HG03460 (cell line): ENCODE measurements around the gene SWAP70.
"Not testable (repeated sequence)": the region's sequence is repeated elsewhere in the genome, so short reads cannot be mapped to it uniquely, and the experiment has no call there.

Experiments
- ATAC-seq: cut with Tn5 transposase; IDR thresholded peaks from one replicate; pipeline ENCODE4 v1.9.1; 2021; ENCODE audit not compliant: unreplicated experiment

Gene SWAP70

DNA sequence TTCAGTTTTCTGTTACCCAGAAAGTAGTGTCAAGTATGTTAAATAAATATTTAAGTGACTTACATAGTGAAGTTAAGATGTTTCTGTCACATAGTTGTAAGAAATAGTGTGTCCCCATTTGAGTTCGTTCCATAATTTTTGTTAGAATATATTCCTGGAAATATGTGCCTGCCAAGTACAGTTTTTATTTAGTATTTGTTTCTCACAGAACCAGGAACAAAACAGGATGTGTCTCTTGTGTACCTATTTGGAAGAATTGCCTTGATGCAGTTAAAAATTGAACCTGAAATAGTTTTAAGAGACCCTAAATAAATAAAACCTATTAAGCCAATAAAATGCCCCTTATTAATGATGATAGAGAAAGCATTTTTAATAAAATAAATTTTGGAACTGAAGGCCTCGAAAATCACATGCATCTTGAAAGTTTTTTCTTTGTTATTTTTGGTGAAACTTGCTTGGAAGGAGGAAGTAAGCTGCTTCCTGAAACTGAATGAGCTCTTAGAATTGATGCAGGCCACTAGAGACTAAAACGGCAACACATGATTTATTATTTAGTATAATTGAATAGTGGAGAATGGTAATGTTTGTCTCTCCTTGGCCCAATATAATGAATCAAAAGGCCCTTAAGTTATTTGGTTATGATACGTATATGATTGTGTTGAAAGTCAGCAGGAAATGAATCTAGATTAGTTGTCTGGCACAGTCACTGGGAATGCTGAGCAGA is 55.9 kb downstream of the SWAP70 start:
- no peak for ATAC-seq

DNA sequence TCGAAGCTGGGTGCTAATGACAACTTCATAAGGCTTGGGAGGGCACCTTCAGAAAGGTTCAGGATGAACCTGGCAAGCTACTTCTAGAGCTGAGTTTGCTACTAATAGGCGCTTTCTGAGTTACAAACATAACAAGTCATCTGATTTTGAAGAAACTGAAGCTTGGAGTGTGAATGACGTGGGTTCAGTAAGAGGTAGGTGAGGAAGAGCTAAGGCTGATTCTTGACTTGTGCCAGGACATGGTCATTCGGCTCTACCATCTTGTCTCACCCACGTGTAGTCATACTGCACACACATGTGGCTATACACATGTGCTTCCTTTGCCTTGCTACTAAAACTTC is 56.4 kb downstream of the SWAP70 start:
- no peak for ATAC-seq

DNA sequence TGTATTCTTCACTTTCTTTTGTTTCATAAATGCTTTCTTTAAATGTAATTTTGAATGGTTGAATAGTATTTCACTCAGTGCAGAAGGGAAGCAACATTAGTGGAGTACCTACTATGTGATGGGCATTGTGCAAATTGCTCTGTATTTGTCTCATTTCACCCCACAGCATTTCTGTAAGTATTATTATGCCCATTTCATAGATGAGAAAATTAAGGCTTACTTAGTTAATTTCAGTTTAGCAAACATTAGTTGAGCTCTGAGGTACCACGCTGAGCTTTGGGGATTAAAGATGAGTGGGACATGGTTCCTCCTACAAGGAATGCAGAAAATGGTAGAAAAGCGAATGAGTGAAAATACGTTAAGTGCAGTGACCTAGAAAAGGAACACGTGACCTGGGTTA is 58.1 kb downstream of the SWAP70 start:
- ATAC-seq: no peak

DNA sequence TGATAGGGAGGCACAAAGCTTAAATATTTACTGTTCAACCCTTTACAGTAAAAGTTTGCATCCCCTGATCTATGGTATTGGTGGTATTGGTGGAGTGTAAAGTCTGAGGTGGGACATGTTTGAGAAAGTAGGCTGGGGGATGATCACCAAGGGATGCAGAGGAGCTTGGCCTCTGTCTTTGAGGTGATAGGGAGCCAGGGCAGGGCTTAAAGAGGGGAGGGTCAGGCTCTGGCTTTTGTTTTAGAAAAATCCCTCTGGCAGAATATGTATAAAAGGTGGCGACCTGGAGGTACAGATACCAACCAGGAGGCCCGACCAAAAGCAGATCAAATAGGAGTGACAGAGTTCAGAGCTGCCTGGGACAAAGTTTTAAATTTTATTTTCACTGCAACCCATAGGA is 59.0 kb downstream of the SWAP70 start:
- no peak for ATAC-seq

DNA sequence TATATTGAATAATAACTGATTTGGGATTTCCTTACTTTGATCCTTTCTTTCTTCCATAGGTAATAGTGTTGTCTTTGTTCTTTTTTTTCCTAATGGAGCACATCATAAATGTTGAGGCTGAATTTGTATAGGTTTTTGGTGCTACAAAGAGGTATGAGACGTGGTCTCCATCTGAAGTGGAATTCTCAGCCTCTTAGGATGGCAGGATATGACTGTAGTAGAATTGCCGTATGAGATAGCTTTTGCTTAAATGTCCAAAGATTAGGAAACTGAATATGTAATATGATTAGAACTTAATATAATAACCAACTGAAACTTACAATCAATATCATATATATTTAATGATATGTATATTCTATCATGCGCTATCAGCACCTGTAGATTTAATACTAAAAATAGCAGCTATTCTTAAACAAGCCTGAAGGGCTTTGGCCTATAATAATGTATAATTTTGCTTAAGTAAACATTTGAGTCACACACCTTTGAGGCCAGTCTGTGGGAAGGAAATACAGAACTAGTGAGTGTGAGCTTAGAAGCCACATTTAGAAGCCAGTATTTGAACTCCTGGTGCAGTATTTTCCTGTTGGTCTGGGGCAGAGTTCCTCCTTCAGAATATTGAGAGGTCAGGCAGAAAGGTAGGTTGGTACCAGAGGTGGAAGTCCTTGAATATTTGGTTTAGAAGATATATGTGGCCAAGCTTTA is 62.6 kb downstream of the SWAP70 start:
- ATAC-seq: no peak

DNA sequence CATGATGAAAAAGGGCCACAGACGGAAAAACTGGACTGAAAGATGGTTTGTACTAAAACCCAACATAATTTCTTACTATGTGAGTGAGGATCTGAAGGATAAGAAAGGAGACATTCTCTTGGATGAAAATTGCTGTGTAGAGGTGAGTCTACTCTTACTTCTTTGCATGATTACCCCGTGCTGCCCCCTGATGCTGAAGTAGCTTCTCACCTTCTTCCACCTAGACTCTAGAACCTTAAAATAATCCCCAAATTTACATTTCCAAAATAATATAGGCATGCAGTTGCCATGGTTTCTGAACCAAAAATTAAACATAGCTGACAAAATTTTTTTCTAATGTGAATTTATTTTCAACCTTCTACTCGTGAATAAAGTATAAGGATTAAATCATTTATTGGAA is 64.2 kb downstream of the SWAP70 start:
- ATAC-seq: no peak

DNA sequence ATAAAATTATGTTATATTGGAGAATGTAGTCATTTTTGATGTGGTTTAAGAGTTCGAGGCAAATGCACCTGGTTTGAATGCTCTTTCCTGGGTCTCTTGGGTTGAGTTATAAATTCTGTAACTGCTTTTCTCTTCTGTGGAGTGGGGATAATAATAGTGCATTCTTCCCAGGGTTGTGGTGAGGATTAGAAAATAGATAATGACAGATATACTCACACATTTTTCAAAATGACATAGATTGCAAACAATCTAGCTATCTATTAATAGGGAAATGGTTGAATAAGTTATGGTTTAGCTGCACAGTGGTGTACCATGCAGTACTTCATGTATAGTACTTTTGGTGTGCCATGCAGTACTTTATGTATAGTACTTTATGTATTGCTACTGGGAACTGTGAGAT is 67.4 kb downstream of the SWAP70 start:
- no peak for ATAC-seq

DNA sequence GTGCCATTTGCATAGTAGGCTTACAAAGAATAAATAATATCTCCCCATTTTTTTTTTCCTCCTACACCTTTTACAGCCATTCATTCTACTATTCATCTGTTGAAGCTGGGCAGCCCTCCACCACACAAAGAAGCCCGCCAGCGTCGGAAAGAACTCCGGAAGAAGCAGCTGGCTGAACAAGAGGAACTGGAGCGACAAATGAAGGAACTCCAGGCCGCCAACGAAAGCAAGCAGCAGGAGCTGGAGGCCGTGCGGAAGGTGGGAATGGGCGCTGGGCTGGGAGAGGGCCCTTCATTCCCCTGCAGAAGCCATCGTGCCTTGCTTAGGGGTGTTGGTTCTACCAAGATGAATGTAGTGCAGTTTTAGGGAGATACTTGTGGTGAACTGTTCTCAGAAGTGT is 68.6 kb downstream of the SWAP70 start:
- ATAC-seq: no peak

DNA sequence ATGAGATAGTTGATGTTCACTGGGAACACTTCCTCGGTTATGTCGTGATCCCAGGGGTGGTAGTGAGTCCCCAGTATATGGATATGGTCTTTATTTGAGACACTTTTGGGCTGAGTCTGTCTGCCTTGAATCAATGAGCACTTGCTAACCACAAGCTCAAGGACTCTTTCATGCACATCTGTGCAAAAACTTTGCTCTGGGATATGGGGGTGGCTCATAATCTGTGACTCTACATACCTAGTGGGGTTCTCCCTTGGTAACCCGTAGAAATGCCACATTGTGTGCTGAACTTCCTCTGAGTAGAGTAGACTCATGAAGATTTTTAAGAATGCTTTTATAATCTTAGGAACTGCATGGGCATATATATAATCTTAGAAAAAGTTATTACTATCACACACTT is 69.3 kb downstream of the SWAP70 start:
- no peak for ATAC-seq

DNA sequence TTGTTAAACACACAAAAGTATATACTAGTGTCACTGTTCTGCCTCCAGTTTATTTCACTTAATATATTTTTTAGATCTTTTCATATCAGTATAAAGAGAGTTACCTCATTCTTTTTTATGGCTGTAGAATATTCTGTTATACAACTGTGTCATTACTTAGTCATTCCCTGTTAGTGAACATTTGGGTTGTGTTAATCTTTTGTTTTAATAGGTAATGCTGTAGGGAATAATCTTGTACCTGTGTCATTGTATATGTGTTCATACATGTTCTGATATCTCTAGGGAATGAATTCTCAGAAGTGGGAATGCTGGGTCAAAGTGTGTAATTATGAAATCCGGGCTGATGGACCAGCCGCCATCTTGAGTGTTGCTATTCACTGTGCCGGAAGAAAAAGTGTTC is 71.4 kb downstream of the SWAP70 start:
- no peak for ATAC-seq

DNA sequence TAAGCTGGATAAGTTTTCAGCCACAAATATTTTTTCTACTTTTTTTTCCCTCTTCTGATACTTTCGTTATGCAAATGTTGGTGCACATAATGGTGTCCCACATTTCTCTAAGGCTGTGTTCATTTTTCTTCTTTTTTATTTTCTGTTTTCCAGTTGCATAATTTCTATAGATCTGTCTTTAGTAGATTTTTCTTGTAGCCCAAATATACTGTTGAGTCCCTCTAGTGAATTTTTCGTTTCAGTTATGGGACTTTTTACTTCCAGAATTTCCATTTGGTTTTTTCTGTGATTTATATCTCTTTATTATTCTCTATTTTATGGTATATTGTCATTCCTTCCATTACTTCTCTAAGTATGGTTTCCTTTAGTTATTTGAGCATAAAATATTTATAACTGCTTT is 72.0 kb downstream of the SWAP70 start:
- no peak for ATAC-seq

DNA sequence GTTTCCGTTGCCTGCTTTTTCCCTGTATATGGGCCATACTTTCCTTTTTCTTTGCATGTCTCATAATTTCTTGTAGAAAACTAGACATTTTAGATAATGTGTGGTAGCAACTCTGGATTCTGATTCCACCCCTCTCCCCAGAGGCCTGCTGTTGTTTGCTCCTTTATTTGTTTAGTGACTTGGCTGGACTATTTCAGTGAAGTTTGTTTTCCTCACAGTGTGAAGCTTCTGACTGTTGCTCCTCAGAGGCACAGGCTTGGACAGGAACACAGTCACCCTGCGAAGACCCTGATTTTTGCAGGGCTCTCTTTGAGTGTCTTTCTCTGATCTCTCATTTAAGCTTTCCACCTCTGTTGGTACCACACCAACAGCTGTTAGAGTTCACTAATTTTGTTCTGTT is 72.5 kb downstream of the SWAP70 start:
- no peak for ATAC-seq

DNA sequence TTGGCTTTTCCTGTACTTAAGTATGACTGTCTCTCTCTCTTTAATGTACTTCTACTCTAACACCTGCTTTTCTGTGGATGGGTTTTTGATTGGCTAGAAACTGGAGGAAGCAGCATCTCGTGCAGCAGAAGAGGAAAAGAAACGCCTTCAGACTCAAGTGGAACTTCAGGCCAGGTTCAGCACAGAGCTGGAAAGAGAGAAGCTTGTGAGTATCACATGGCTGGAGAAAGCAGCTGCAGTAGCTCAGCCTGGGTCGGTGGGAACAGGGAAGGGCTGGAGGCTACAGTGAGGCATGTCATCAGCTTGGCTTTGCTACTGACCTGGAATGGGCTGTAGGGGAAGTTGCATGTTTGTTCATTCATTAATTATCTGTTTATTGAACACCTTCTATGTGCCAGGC is 74.2 kb downstream of the SWAP70 start:
- ATAC-seq: no peak

DNA sequence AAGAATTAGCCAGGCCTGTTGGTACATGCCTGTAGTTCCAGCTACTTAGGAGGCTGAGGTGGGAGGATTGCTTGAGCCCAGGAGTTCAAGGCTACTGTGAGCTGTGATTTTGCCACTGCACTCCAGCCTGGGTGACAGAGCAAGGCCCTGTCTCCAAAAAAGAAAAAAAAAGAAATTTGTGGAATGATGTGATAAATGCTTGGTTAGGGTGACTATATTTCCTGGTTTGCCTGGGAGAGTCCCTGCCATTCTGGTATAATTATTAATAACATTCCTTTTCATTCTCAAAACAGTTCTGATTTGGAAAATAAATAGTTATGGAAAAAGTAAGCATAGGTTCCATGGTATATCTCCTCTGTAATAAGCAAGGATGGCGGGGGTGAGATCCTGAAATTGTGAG is 74.8 kb downstream of the SWAP70 start:
- ATAC-seq: no peak

DNA sequence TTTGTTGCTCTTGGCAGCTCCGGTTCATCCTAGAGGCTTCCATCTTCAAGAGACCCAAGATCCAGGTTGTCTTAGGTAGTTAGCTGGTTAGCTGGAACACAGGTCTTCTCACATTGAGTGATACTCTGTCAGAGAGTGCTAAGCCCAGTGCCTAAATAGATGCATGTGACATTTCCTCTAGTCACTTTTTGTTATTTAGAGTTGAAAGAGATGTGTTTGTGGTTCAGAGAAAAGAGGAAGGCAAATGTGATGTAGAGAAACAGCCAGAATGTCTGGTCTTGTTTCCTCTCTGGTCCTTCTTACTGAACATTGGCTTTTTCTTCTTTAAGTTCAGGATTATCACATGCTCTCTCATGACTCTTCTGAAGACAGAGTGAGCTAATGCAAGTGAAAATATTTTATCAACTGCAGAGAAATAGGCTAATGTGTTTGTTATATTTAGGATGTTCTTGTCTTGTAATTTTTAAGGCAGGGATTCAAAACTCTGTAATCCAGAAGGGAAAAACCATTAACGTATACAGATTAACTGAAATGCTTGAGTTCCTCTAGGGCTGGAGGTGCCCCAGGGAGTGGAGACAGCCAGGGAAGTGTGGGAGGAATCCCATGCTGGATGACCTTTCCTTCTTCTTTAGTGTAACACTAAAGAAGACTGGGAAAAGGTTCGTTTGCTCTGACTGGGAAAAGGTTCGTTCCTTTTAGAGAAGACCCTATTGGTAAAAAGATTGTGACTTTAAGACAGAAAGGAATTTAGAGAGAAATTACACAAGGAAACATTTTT is 75.4 kb downstream of the SWAP70 start:
- ATAC-seq: no peak

DNA sequence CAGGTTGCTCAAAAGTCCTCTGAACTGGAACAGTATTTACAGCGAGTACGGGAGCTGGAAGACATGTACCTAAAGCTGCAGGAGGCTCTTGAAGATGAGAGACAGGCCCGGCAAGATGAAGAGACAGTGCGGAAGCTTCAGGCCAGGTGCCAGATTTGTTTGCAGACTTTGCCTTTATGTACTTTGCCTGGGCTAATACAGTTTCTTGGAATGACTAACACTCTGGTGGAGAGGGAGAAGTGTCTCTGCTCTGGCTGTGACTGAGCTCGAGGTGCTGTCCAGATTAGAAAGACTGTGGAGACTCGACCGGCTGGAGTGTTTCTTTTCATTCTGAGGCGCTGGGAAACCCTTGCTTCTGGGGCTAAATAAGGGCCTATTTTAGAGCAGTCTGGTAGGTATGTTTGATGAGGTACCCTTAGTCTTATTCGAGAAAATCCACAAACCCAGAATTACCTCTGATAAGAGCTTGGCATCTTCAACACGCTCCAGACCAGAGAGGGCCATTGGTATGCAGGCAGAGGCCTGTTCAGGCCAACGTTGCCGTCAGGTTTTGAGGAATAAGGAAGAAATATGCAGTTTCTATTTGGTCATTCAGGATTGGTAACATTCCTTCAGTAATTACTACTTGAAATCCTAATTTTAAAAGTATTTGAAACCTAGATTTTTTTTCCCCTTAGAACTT is 76.5 kb downstream of the SWAP70 start:
- no peak for ATAC-seq

DNA sequence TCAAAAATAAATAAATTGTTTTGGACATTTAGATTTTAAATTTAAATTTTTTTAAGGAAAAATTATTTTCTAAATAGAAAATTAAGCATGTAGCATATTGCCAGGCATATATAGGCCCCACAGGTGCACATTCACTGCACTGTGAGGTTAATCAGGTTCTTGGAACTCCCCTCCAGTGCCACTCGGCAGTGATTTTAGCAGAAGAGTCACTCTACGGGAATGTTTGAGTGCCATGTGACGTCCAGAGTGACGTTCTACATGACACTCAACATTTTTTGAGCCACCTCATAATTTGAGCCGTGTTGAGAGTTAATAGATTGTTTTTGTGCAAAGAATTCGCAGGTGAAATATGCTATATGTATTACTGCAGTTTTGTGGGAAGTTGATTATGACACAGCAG is 77.4 kb downstream of the SWAP70 start:
- ATAC-seq: no peak

DNA sequence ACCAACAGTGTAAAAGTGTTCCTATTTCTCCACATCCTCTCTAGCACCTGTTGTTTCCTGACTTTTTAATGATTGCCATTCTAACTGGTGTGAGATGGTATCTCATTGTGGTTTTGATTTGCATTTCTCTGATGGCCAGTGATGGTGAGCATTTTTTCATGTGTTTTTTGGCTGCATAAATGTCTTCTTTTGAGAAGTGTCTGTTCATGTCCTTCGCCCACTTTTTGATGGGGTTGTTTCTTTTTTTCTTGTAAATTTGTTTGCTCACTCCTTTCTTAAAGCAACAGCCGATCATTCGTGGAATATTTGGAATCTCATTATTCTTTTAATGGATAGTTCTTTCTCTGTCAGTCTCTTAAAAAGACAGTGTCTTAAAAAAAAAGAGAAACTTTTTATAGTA is 79.6 kb downstream of the SWAP70 start:
- not testable (repeated sequence) for ATAC-seq

DNA sequence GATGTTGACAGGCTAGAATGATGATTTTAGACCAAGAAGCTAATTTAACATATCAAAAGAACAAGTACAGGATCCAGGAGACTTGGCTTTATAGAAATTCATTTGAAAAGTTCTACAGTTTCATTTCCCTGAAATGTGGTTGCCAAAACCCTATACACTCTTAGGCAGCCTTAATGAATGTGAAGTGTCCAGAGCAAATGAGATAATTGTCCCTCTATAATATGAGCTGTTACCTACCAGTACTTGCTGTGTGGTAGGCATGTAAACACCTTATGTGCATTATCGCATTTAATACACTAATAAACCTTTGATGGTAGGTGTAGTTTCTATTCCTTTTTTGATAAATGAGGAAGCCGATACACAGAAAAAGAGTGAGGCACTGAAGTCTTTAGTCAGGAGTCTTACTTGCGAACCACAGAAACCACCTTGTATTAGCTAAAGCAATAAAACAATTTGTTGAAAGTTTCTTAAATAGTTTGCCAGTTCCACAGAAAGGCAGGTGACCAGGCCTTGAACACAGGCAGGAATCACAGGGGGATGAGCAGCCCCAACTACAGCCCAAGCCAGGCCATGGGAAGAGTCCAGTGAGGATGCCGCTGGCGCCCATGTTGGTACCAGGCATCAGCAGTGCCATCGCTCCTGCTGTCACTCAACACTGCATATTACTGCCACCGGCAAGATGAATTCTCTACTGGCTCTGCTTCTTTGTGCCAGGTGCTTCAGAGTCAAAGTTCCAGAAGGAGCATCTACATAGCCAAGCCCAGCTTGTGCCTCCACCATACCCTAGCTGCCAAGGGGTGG is 81.7 kb downstream of the SWAP70 start:
- peak; percentile 46 for ATAC-seq

DNA sequence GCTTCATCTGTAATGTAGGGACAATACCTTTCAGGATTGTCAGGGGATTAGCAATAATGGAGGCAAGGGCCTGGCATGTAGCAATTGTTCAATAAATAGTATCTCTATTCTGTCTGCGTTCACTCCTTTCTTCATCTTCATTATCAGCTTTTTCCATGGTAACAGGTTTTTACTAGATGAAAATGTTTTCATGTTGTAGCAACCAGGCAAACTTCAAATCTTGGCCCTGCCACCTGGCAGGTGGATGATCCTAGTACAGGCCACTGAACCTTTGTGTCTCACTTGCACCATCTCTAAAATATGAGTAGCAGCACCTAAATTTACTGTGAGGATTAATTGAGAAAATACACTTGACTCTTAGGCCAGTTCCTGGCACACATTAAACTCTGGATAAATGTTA is 83.4 kb downstream of the SWAP70 start:
- ATAC-seq: no peak

DNA sequence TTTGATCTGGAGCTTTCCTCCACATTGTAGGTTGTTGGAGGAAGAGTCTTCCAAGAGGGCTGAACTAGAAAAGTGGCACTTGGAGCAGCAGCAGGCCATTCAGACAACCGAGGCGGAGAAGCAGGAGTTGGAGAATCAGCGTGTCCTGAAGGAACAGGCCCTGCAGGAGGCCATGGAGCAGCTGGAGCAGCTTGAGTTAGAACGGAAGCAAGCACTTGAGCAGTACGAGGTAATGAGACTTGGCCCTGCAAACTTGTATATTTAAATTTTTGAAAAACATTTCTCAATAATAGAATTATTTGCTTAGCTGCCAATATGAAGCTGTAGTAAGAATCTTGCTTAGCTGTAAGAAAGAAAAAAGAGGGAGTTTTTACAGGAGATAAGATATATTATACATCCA is 84.0 kb downstream of the SWAP70 start:
- no peak for ATAC-seq
